Measurements from ENCODE around the gene GABBR2.
"Not testable (repeated sequence)": the region's sequence is repeated elsewhere in the genome, so short reads cannot be mapped to it uniquely, and the experiment has no call there.

Gene GABBR2

DNA sequence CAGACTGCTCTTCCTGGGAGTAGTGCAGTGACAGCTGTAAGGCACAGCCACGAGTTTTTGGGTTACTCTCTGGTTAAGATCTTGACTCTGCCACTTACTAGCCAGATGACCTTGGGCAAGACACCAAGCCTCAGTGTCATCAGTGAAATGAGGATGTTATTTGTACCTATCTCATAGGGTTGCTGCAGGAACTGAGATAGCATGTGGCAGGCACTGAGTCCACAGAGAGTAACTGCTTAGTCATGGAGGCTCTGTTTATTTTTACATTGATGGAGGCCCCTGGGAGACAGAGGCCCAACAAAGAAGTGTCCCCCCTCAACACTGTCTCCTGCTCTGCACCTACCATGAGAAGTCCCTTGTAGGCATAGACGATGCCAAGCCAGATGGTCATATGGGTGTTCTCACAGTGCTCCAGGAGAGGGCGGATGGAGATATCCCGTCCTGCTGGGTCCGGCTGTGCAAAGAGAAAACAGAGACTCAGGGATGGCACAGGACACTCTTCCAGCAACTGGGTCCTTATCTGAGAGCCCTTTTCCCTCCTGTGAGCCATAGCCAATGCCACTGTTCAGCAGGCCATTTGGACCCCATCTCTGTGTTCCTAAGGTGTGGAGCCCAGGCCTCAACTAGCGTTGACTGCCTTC lies 397.9 kb downstream of the GABBR2 start:
- peak; percentile 12 for DNase-seq

DNA sequence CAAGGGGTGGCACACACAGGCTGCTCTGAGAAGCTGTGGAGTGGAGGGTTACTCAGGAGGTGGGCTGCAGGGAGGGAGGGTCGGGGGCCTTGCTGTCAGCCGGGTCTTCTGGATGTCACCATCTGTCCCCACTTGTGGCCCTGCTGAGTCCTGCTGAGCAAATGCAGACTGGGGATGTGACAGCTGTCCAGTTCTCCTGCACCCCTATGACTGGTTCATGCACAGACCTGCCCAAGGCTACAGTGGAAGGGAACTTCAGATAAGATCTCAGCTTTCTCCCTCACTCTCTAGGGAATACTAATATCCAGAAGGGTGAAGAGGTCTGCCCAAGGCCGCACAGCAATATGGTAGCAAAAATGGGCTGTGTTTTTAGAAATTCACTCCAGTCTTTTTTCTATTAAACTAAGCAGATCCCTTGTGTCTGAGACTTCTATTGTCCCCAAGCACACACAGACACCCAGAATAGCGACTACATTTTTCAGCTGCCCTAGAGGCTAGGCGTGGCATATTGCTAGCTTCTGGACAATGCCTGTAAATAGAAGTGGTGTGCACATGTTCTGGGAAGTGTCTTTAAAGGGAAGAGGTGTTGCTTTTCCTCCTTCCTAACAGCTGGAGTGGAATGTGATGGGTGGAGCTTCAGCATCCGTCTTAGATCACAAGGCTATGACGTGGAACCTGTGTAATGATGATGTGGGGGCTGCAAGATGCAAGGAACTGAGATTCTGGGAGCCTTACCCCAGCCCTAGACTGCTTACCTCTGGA lies 402.2 kb downstream of the GABBR2 start:
- DNase-seq = no peak

DNA sequence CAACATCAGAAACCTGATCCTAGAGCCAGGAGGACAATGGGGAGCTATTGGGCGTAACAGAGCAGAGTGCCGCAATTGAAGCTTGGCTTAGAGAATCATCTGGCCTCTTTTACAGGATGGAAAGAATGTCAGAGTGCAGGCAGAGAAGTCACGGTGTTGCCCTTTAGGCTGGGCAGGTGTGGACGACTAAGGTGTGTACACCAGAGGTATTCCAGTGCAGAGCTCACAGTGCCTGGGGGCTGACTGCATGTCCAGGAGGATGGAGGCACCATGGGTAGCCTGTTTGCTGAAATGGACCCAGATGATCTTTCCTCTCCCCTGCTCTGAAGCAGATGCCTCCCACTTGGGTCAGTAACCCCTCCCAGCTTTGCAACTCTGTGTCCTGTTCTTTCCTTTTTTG lies 404.4 kb downstream of the GABBR2 start:
- DNase-seq = no peak

DNA sequence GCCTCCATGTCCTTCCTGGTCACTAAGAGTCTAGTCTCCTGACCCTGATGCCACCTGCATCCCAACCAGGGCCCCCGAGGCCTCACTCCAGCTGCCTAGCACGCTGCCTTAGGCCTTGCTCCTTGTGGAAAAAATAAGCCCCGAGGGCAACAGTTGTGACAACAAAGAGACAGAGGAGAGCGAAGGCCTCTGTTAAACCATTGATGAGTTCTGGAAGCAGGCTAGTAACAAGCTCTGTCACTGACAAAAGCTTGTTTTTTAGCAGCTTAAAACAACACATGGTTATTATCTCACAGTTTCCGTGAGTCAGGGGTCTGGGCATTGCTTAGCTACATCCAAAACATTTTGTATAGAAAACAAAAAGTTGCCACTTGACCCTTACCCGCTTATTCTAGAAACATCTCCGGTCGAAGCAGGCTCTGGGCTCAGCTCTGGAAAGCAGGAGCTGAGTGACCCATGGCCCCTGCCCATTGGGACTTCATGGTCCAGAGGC lies 405.1 kb downstream of the GABBR2 start:
- no peak for DNase-seq

DNA sequence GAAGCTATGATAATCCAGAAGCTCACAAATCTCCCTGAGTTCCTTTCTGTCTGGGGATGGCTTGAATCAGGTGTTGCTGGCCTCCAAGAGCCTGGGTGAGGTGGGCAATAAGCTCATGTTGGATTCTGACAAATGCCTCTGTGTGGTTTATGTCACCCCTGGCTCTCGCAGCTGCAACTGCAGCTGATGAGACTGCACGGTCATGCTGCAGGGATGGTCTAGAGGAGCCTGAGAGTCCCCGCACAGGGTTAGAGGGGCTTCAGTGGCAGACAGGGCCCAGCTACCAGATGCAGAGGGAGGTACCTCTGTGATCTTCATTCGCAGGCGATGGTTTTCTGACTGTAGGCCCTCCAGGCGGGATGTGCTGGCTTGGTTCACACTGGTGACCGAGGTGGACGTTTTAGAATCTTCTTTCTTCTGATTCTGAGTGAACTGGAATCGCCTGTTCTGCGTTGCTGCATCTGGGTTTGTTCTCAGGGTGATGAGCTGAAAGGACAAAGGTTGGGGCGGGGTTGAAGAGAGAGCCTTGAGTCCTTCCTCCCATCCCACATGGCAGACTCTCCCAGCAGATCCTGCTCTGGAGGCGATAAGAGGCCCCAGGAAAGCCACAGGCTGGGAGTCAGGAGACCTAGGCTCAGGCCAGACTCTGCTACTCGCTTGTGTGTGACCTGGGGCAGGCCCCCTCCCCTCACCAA lies 405.6 kb downstream of the GABBR2 start:
- no peak for DNase-seq

DNA sequence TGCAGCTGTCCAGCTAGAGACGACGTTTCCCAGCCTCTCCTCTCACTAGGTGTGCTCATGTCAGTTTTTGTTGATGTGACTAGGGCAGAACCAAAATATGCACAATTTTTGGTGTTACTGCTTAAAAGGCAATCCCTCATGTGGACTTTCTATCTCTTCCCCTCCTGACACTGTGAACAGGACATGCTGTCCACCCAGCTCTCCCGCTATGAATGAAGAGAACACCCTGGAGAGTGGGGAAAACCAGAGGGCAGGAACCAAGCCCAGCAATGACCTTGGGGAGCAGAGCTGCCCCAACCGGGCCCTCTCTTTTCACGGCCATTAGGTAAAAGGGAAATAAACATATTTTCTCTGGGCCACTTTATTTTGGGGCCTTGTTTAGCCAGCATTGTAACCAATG lies 406.6 kb downstream of the GABBR2 start:
- DNase-seq = no peak

DNA sequence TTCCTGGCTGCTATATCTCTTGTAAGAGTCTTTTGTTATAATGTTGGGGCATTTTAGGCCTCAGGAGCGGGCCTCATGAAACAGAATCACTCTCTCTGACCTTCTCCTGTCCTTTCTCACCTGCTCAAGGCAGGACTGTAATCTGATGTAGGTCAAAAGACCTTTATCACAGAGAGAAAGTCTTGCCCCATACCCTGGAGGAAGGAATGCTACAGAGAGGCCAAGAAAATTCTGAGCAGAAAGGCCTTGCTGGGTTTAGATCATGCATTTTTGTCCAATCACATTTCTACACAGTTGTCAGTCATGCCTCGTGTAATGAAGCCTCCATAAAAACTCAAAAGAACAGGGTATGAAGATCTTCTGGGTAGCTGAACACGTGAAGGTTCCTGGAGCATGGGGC lies 408.1 kb downstream of the GABBR2 start:
- DNase-seq = no peak

DNA sequence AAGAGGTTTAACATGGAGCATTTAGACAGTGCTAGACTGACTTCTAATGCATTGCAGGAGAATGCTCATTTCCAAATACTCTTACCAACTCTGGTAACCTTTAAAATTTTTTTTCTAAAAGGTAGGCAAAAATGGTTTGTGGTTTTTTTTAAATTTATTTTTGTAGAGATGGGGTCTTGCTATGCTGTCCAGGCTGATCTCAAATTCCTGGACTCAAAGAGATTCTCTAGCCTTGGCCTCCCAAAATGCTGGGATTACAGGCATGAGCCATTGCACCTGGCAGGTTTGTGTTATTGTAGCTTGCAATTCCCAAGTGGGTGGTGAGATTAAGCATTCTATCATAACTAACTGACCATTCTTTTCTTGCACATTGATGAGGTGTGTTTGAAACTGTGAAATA lies 410.3 kb downstream of the GABBR2 start:
- no peak for DNase-seq

DNA sequence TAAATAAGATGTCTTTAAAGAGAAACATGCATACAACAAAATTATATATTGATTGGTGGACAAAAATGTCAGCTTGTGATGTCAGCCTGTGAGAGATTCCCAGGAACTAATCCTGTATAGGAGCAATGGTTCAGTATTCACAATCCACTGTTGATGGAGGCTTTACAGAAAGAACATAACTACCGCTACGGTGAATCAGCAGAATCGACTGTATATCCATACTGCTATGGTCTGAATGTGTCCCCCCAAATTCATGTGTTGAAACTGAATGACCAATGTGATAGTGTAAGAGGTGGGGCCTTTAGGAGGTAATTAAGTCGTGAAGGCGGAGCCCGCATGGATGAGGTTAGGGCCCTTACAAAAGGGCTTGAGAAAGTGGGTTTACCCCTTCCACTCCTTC lies 412.9 kb downstream of the GABBR2 start:
- DNase-seq = no peak

DNA sequence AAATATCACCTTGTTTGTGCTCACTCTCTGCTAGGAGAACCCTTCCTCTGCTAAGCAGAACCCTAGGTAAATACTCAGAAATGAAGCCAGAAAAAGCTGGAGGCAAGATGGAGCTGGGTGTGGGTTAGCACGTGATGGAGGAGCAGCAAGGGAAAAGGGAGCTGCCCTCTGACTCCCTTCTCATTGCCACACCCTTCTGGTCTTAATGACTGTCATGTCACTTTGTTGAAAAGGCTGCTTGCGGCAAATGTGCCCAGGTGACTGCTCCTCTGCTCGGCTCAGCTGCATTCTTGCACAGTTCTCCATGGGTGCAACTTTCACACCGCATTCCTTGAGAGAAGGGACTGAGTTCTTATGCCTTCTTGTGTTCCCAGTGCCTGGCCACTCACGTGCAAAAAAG lies 416.9 kb downstream of the GABBR2 start:
- DNase-seq = no peak

DNA sequence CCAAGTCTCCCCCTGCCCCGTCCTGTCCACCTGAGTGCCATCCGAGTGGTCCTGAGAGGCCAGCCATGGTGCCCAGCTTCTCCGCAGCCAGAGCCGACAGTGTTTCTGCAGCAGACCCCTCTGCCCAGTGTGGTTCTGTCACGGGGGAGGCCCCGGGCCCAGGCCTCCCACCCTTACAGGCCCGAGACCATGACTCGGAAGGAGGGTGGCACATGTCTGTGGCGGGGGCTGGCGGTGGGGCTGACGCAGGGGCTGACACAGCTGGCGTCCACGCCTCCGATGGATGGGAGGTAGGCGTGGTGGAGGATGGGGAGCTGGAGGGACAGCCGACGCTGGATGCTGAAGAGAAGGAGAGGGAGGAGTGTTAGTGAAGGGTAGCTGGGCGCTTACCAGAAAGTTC lies 418.3 kb downstream of the GABBR2 start:
- DNase-seq = no peak

DNA sequence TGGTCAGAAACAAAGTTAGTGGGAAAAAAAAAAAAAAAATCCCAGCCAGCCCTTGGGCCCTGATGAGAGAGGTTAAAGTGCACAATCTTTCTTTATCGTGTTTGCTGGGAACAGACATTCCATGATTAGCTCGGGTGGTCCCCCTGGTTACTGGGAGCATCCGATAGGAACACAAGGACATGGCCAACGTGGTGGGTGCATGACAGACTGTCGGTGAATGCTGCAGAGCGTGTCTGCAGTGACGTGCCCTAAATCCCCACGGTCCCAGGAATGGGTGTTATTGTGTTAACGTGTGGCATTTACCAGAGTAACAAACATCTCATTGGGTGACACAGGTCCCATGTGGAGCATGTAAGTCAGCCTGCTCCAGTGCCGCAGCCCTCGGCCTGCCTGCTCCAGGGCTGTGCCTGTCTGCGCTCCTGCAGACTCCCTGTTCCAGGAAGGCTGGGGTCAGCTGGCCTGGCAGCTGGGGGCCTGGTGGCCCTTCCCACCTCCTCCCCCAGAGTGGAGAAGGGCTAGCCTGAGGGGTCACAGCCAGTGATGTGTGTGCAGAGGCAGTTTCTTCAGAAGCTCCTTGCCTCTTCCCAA lies 419.0 kb downstream of the GABBR2 start:
- no peak for DNase-seq

DNA sequence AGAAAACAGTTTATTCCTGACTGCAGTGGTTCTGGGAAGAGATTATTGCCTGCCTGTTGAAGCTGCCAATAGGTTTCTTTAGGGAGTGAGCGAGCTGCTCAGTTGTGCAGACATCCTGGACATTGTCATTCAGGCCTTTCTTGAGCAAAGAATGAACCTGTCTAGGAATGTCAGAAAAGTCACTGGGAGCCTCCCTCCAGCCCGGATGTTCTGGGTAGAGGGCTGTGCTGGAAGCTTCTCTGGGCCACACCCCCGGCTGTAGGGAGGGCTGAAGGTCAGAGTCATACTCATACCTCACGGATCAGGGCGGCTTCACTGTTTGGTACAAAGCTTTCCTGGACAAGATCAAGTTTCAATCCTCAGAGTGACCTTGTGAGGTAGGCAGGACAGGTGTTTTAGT lies 419.9 kb downstream of the GABBR2 start:
- DNase-seq = no peak

DNA sequence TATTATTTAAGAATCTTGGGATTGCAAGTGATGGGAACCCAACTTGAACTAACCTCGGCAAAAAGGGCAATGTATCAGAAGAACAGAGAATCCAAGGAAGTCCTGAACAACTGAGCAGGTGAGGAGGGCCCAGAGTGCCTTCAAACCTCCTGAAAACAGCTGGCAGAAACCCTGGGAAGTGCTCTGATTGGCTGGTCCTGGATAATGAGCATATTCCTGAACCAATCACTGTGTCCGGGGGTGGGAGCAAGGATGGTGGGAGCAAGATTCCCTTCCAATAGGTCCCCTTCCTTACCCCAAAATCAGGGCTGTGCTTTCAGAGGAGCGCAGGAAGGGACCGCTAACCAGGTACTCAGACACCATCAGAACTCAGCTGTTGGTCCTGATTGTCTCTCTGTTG lies 421.4 kb downstream of the GABBR2 start:
- no peak for DNase-seq

DNA sequence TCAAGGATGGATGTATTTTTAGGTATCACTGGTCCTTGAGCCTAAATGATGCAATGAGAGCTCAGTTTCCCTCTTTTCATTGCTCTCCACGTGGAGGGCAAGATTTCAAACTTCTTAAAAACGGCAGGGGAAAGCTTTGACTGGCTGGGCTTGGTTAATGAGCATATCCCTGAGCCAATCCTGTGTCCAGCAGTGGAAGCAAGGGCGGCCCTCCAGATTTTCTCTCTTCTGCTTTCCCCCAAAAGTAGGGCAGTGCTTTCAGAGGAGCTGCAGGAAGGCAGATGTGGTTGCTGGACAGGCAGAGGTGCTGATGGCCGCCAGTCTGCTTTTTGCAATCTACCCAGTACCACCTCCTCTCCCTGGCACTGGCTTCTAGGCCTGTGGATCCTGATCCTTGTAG lies 423.3 kb downstream of the GABBR2 start:
- no peak for DNase-seq

DNA sequence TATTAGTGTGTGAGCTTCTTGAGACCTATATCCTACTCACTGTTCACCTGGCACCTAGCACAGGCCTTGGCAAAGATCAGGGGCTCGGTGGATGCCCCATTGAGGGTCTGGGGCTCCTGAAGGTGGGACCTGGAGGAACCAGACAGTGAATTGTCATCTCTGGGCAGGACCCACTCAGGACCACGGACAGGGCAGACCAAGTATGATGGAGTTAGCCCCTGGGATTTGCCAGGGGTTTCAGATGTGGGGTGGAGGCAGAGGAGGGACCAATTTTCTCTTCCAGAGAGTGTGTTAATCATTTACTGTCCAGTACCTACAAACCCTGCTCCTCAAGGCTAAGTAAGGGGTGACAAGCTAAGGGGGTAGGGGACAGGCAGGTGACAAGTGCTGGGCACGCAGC lies 424.0 kb downstream of the GABBR2 start:
- DNase-seq = no peak

DNA sequence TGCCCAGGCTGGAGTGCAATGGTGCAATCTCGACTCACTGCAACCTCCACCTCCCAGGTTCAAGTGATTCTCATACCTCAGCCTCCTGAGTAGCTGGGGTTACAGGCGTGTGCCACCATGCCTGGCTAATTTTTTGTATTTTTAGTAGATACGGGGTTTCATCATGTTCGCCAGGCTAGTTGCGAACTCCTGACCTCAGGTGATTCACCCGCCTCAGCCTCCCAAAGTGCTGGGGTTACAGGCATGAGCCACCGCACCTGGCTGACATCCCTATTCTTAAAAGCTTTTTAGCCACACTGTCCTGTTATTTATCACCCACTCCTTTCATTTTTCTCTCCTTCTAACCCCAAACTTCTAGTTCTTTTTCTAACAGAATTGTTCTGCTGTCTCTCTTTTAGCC lies 425.6 kb downstream of the GABBR2 start:
- not testable (repeated sequence) for DNase-seq

DNA sequence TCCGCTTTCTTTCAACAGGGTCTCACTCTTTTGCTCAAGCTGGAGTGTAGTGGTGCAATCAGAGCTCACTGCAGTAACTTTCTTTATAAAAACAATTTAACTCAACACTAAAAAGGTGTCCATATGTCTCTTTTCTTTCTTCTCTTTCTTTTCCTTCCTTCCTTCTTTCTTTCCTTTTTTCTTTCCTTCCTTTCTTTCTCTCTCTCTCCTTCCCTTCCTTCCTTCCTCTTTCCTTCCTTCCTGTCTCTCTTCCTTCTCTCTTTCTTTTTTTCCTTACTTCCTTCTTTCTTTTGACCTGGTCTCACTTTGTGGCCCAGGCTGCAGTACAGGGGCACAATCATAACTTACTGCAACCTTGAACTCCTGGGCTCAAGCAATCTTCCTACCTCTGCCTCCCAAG lies 427.5 kb downstream of the GABBR2 start:
- DNase-seq = no peak

DNA sequence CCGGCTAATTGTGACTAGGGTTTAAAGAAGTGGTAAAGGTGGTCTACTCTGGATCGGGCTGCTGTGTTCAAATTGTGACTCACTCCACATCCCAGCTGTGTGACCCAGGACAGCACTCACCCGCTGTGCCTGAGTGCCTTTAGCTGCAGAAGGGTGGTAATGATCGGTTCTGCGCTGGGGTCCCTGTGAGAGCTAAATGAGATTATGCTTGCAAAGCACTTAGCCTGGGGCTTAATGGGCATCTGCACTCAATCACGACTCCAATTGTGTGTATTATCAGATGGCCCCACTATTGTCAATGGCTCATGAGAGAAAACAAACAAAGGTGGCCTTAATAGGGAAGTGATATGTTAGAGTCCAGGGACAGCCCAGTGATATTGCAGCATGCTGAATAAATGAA lies 428.2 kb downstream of the GABBR2 start:
- DNase-seq = no peak

DNA sequence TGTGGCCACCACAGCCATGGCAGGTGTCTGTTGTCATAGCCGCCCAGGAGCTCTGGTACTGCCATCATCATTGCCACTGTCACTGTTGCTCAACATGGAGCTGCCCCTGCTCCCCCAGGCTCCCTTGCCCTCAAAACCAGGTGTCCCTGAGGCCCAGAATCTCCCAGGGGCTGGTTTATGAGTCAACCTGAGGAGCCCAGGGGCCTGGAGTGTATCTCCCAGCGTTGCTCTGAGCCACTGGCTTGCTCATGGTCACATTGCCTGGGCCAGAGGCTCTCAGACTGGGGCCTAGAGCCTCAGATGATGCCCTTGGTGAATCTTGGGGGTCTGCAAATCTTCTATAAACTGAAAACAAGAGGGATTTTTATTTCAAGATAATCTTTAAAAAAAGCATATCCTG lies 428.6 kb downstream of the GABBR2 start:
- DNase-seq = no peak

DNA sequence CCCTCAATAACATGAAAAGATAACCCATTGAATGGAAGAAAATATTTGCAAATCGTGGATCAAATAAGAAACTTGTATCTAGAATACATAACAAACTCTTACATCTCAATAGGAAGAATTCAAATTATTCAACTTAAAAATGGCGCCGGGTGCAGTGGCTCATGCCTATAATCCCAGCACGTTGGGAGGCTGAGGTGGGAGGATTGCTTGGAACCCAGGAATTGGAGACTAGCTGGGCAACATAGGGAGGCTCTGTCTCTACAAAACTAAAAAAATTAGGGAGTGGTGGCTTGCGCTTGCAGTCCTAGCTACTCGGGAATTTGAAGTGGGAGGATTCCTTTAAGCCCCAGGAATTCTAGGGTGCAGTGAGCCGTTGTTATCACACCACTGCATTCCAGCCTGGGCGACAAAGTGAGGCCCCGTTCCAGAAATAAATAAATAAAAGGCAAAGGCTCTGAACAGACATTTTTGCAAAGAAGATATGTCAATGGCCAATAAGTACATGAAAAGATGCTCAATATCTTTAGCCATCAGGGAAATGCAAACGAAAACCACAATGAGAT lies 431.7 kb downstream of the GABBR2 start:
- DNase-seq = no peak

DNA sequence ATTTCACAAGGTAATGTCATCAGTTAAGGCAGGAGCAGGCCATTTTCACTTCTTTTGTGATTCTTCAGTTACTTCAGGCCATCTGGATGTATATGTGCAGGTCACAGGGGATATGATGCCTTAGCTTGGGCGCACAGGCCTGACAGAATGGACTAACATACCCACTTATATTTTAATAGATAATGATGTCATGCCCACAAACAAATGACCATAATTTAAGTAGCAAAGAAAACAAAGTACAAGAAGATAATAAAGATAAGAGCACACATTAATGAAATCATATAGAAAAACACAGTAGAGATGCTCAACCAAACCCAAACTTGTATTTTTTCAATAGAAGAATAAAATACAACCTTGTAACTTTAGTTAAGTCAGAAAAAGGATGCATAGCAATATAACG lies 433.6 kb downstream of the GABBR2 start:
- no peak for DNase-seq

DNA sequence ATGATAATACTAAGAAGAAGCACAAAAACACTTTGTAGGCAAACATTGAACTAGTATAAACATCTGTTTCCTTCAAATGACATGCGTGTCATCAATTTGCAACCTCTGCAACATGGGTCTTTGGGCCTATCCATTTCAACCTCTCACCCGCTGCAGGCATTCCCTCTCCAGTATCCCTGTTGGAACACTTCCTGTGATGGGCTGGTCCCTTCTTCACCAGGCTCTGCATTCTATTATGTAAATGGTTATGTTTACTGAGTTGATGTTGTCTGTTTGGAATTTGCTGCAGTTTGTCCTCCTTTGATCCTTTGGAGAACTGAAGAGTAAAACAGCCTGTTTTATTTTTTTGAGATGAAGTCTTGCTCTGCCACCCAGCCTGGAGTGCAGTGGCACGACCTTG lies 436.7 kb downstream of the GABBR2 start:
- no peak for DNase-seq

All from MV-4-11 (cell line).